GM23338 (cell line): ENCODE data around the gene WNT1. TPM values are rescaled to one million over a fixed set of nuclear protein-coding genes. Genes with fewer than 3 reads are reported as not detected.

ENCODE experiments used
- ATAC-seq: fragments of 200-7000 bp; cut with Tn5 transposase; 3 replicates; pipeline ENCODE4 v1.9.1; 2020
- DNase-seq: peaks from one replicate; pipeline ENCODE4 v3.0.0-alpha.2; 2015; ENCODE audit warnings: low spot score
- H2AFZ ChIP-seq: fragments of 200-600 bp; sonication (generic); 2 replicates; pipeline ENCODE4 v1.8.0; 2016; ENCODE audit warnings: antibody characterized with exemption, mild to moderate bottlenecking, moderate library complexity
- H3F3A ChIP-seq: fragments of 200-600 bp; sonication (generic); replicated peaks from 2 replicates; pipeline ENCODE4 v1.8.0; 2017; ENCODE audit warnings: antibody characterized with exemption, mixed run types, low read depth
- H3K27ac ChIP-seq: fragments of 200-600 bp; sonication (generic); 2 replicates; pipeline ENCODE4 v1.6.1; 2016; ENCODE audit warnings: low read depth
- H3K27me3 ChIP-seq: fragments of 200-600 bp; sonication (generic); 2 replicates; pipeline ENCODE4 v1.8.0; 2016; ENCODE audit warnings: mild to moderate bottlenecking, mixed run types, moderate library complexity; ENCODE audit not compliant: insufficient read depth
- H3K36me3 ChIP-seq: fragments of 200-600 bp; sonication (generic); 2 replicates; pipeline ENCODE4 v1.8.0; 2016; ENCODE audit warnings: mild to moderate bottlenecking; ENCODE audit not compliant: insufficient read depth
- H3K4me1 ChIP-seq: fragments of 200-600 bp; sonication (generic); 2 replicates; pipeline ENCODE4 v1.8.0; 2016; ENCODE audit warnings: mild to moderate bottlenecking, moderate library complexity; ENCODE audit not compliant: insufficient read depth
- H3K4me2 ChIP-seq: fragments of 200-600 bp; sonication (generic); 2 replicates; pipeline ENCODE4 v1.7.1; 2017; ENCODE audit warnings: mixed run types
- H3K4me3 ChIP-seq: fragments of 200-600 bp; sonication (generic); 2 replicates; pipeline ENCODE4 v1.6.1; 2016; ENCODE audit warnings: mixed run types
- H3K79me2 ChIP-seq: fragments of 200-600 bp; sonication (generic); replicated peaks from 2 replicates; pipeline ENCODE4 v1.8.0; 2017; ENCODE audit warnings: mild to moderate bottlenecking; ENCODE audit not compliant: insufficient read depth
- H3K9me2 ChIP-seq: fragments of 200-600 bp; sonication (generic); 2 replicates; pipeline ENCODE4 v1.8.0; 2017; ENCODE audit not compliant: insufficient read depth
- H4K20me1 ChIP-seq: fragments of 200-600 bp; sonication (generic); replicated peaks from 2 replicates; pipeline ENCODE4 v1.8.0; 2017; ENCODE audit warnings: mild to moderate bottlenecking; ENCODE audit not compliant: insufficient read depth
- H3K27ac Mint-ChIP-seq: 2 replicates; pipeline ENCODE4 v1.8.0; 2020; ENCODE audit warnings: inconsistent platforms, mild to moderate bottlenecking, moderate library complexity, mixed read lengths
- H3K27me3 Mint-ChIP-seq: 3 replicates; pipeline ENCODE4 v1.8.0; 2022; ENCODE audit warnings: low read depth, mild to moderate bottlenecking, moderate library complexity, mixed read lengths, inconsistent platforms; ENCODE audit not compliant: insufficient read depth, poor library complexity
- H3K36me3 Mint-ChIP-seq: 3 replicates; pipeline ENCODE4 v1.8.0; 2021; ENCODE audit warnings: low read depth, mild to moderate bottlenecking, inconsistent platforms, moderate library complexity, mixed read lengths
- H3K4me1 Mint-ChIP-seq: 3 replicates; pipeline ENCODE4 v1.8.0; 2020; ENCODE audit warnings: mild to moderate bottlenecking, inconsistent platforms, mixed read lengths
- H3K4me3 Mint-ChIP-seq: 3 replicates; pipeline ENCODE4 v1.8.0; 2021; ENCODE audit warnings: moderate library complexity, mild to moderate bottlenecking, inconsistent platforms, mixed read lengths
- H3K9me3 Mint-ChIP-seq: 3 replicates; pipeline ENCODE4 v1.8.0; 2020; ENCODE audit warnings: moderate library complexity, mild to moderate bottlenecking, inconsistent platforms, mixed read lengths
- CREB1 ChIP-seq: fragments of 250-450 bp; sonication (Bioruptor Pico); IDR thresholded peaks from 2 replicates; pipeline ENCODE4 v1.5.0; 2020; ENCODE audit warnings: low read depth, mild to moderate bottlenecking, moderate library complexity
- EZH2 ChIP-seq: fragments of 200-600 bp; sonication (generic); IDR thresholded peaks from one replicate; pipeline ENCODE4 v1.8.0; 2017; ENCODE audit warnings: antibody characterized with exemption, mild to moderate bottlenecking, low read depth; ENCODE audit not compliant: unreplicated experiment
- EZH2phosphoT487 ChIP-seq: fragments of 200-600 bp; sonication (generic); IDR thresholded peaks from one replicate; pipeline ENCODE4 v1.8.1; 2018; ENCODE audit warnings: antibody characterized with exemption; ENCODE audit not compliant: unreplicated experiment
- JUNB ChIP-seq: IDR thresholded peaks from one replicate; pipeline ENCODE4 v1.6.1; 2016; ENCODE audit warnings: antibody characterized with exemption; ENCODE audit not compliant: unreplicated experiment
- NANOG ChIP-seq: IDR thresholded peaks from 2 replicates; pipeline ENCODE4 v1.6.1; 2016; ENCODE audit warnings: antibody characterized with exemption, borderline replicate concordance
- POLR2AphosphoS5 ChIP-seq: IDR thresholded peaks from 2 replicates; pipeline ENCODE4 v1.6.1; 2016; ENCODE audit warnings: antibody characterized with exemption, low read depth
- REST ChIP-seq: IDR thresholded peaks from one replicate; pipeline ENCODE4 v1.6.1; 2018; ENCODE audit warnings: antibody characterized with exemption; ENCODE audit not compliant: unreplicated experiment
- STAT1 ChIP-seq: IDR thresholded peaks from one replicate; pipeline ENCODE4 v1.6.1; 2016; ENCODE audit warnings: antibody characterized with exemption; ENCODE audit not compliant: unreplicated experiment
- ZNF114 ChIP-seq: fragments of 250-450 bp; sonication (Bioruptor Pico); IDR thresholded peaks from 2 replicates; pipeline ENCODE4 v1.5.0; 2020; ENCODE audit warnings: mild to moderate bottlenecking, moderate library complexity
- ZNF331 ChIP-seq: fragments of 250-450 bp; sonication (Bioruptor Pico); IDR thresholded peaks from 2 replicates; pipeline ENCODE4 v1.5.0; 2020; ENCODE audit warnings: low read depth, mild to moderate bottlenecking, moderate library complexity
- ZNF462 ChIP-seq: fragments of 250-450 bp; sonication (Bioruptor Pico); IDR thresholded peaks from 2 replicates; pipeline ENCODE4 v1.5.0; 2020; ENCODE audit warnings: mild to moderate bottlenecking, moderate library complexity
- polyA plus RNA-seq: library from polyadenylated mRNA; unstranded; fragments of >200 nt; fragmentation: Nextera tagmentation; extraction: Ambion mirVana; gene quantifications from 2 replicates; pipeline ENCODE4 v1.2.1, GENCODE V29; 2016
- total RNA-seq: library from RNA; depleted of rRNA; stranded (reverse); fragments of >200 nt; shearing (Covaris generic); gene quantifications from 2 replicates; pipeline ENCODE4 v1.2.3, GENCODE V29; 2014
- TF ChIP-seq, protein P1 (sequence below), 2 experiments: fragments of 200-600 bp in 1 of 2; sonication (generic) in 1 of 2; conservative IDR thresholded peaks; 2 replicates each; pipeline versions ENCODE4 v1.5.1 to v1.6.1; 2016 to 2017; ENCODE audit warnings: antibody characterized with exemption in 2 of 2, low read depth in 2 of 2, mild to moderate bottlenecking in 2 of 2, moderate library complexity in 1 of 2
- TF ChIP-seq, protein P2 (sequence below): IDR thresholded peaks from 2 replicates; pipeline ENCODE4 v1.6.1; 2016; ENCODE audit warnings: antibody characterized with exemption

The WNT1 gene
- total and polyA plus RNA-seq, 2 experiments from 2014 or later = not detected

DNA sequence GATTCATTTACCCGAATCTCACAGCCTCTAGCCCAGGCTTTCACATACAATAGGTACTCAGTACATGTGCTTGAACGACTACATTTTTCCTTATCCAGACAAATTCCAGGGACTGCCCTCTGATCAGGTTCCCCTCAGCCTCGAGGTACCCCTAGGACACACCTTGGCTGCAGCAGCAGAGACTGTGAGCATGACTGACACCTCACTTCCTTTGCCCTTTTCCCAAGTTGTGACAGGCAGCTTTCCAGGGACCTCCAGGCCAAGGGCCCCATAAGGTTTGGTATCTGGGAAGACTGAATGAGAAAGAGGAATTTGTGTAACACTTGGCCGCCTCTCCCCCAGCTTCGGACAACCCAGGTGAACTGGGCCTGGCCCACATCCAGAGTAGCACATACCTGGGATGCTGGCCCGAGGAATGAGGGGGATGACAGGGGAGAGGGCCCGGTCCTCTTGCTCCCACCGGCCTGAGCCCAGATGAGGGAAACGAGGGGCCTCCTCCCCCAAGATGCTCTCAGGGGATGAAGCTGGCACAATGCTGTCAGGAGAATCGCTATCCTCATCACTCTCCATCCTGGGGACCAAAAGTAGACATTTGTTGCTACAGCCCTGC, 50.6 kb downstream of the WNT1 start:
- Mint-ChIP-seq H3K27me3 (peaks cover 11% of the 10 kb centered on the region), H3K36me3 (peaks cover 74% of the 10 kb centered on the region), H3K27ac (no peak overlapping the region), H3K9me3 (no peaks in the 10 kb centered on the region), H3K4me3 (no peak overlapping the region), H3K4me1 (no peaks in the 10 kb centered on the region)
- peaks cover 16% of the 10 kb centered on the region for H4K20me1 ChIP-seq
- no peaks in the 10 kb centered on the region for H3F3A ChIP-seq
- H3K79me2 ChIP-seq = no peaks in the 10 kb centered on the region
- no peaks in the 10 kb centered on the region for H3K4me1 ChIP-seq
- H3K36me3 ChIP-seq = peaks cover 36% of the 10 kb centered on the region
- H3K4me3 ChIP-seq = no peak overlapping the region
- no peaks in the 10 kb centered on the region for H3K9me2 ChIP-seq
- ATAC-seq = no peak
- H2AFZ ChIP-seq = no peak overlapping the region
- H3K4me2 ChIP-seq = no peak overlapping the region
- H3K27me3 ChIP-seq = no peaks in the 10 kb centered on the region
- no peak for DNase-seq
- TF ChIP-seq CREB1 (CRISPR knock-in tag) = no peak
- no peak for TF ChIP-seq REST
- TF ChIP-seq STAT1 = no peak
- TF ChIP-seq EZH2 = no peak
- no peak for TF ChIP-seq ZNF462 (CRISPR knock-in tag)
- no peak for TF ChIP-seq EZH2phosphoT487
- TF ChIP-seq JUNB = no peak
- TF ChIP-seq NANOG = no peak
- TF ChIP-seq ZNF331 (CRISPR knock-in tag) = no peak
- TF ChIP-seq, protein P1, sequence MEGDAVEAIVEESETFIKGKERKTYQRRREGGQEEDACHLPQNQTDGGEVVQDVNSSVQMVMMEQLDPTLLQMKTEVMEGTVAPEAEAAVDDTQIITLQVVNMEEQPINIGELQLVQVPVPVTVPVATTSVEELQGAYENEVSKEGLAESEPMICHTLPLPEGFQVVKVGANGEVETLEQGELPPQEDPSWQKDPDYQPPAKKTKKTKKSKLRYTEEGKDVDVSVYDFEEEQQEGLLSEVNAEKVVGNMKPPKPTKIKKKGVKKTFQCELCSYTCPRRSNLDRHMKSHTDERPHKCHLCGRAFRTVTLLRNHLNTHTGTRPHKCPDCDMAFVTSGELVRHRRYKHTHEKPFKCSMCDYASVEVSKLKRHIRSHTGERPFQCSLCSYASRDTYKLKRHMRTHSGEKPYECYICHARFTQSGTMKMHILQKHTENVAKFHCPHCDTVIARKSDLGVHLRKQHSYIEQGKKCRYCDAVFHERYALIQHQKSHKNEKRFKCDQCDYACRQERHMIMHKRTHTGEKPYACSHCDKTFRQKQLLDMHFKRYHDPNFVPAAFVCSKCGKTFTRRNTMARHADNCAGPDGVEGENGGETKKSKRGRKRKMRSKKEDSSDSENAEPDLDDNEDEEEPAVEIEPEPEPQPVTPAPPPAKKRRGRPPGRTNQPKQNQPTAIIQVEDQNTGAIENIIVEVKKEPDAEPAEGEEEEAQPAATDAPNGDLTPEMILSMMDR (conservative IDR thresholded peaks at IDR 0.05; ENCODE audit: low read depth in 2 of 2) = no peak
- TF ChIP-seq ZNF114 (CRISPR knock-in tag) = no peak
- no peak for TF ChIP-seq POLR2AphosphoS5
- TF ChIP-seq, protein P2, sequence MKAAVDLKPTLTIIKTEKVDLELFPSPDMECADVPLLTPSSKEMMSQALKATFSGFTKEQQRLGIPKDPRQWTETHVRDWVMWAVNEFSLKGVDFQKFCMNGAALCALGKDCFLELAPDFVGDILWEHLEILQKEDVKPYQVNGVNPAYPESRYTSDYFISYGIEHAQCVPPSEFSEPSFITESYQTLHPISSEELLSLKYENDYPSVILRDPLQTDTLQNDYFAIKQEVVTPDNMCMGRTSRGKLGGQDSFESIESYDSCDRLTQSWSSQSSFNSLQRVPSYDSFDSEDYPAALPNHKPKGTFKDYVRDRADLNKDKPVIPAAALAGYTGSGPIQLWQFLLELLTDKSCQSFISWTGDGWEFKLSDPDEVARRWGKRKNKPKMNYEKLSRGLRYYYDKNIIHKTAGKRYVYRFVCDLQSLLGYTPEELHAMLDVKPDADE = no peak
- no peak overlapping the region for H3K27ac ChIP-seq
